Measurements from ENCODE around the gene CCDC194. TPM values are rescaled to one million over a fixed set of nuclear protein-coding genes. Genes with fewer than 3 reads are reported as not detected.
A peak's percentile ranks its signal among the peaks of the same experiment; 100 is the strongest.

Gene CCDC194, protein sequence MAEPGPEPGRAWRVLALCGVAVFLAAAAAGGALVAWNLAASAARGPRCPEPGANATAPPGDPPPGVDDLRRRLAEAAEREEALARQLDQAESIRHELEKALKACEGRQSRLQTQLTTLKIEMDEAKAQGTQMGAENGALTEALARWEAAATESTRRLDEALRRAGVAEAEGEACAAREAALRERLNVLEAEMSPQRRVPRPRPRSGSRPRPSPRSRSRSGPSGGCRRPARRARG
- polyA plus RNA-seq (2012; ENCODE audit: insufficient read depth, insufficient read length), result not detected

GRCh38 chr19:17393914-17394313, at the start of gene CCDC194:
Gene CCDC194 (minus strand): TSS chr19:17394196. CDS start chr19:17394158, 38 bp downstream.
- no peak for DNase-seq (ENCODE audit: low read depth, low spot score)
- H3K4me3 ChIP-seq (ENCODE audit: low read length), result peak within 1 kb of the TSS; percentile 43

GRCh38 chr19:17441241-17442021, 47.4 kb upstream of the CCDC194 start:
- no peak overlapping the region for H3K4me3 ChIP-seq (ENCODE audit: low read length)
- DNase-seq (ENCODE audit: low read depth, low spot score), result peak; percentile 61

DNA sequence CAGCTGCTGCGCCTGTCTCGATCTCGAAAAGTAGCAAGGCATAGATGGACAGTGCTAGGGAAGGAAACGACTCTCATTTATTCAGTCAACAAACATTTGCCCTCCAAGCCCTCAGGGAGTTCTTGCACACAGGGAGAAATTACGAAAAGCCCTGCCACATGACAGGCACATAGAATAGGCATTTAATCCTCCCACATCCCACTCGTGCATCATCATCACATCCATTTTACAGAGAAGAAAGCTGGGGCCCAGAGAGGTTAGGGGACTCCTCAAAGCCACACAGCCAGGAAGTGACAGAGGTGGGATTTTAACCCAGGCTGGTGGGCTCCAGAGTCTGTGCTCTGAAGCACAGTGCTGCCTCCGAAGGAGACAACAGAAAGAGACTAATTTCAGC, 42.9 kb upstream of the CCDC194 start:
- no peak for DNase-seq (ENCODE audit: low read depth, low spot score)
- H3K4me3 ChIP-seq (ENCODE audit: low read length), result no peak overlapping the region

DNA sequence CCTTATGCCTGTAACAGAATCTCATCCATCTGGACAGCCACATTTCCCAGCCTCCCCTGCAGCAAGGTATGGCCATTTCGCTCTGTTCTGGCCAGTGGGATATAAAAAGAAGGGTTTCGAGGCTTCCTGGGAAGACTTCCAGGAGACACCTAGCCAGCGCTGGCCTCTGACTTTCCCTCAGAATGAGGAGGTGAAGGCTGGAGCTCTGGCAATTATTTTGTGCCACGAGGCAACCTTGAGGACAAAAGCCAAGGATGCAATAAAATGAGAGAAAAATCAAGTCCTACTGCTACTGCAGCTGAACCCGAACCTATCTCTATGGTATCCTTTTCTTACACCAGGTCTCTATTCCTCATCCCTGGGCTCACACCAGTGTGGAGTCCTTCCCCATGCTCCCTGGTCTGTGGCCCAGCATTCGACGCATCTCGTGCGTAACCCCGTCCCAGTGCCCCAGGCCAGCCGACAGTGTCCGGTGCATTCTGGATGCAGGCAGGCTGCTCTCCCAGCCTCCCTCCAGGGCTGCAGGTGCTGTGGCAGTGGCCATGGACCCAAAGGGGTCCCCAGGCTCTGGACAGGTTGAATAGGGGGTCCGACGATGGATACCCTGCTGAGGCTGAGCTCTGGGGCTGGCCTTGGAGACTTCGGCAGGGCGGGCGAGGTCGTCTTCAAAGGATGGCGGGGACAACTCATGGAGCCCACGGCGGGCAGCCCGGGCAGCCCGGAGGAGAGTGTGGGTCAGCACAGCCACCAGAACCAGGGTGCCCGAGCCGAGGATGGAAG, 42.3 kb upstream of the CCDC194 start:
- no peak overlapping the region for H3K4me3 ChIP-seq (ENCODE audit: low read length)
- no peak for DNase-seq (ENCODE audit: low read depth, low spot score)

DNA sequence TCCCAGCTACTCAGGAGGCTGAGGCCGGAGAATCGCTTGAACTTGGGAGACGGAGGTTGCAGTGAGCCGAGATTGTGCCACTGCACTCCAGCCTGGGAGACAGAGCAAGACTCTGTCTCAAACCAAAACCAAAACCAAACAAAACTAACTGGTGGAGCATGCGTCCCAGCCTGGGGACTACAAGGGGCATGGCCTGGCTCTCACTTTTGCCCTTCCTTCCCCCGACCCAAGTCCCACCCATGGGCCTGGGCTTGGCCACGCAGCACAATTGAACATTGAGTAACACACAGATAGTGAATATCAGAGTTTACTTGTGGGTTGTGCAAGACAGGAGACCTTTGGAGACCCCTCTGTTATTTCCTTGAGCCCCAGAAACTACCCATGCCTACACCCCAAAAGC, 41.2 kb upstream of the CCDC194 start:
- no peak for DNase-seq (ENCODE audit: low read depth, low spot score)
- no peak overlapping the region for H3K4me3 ChIP-seq (ENCODE audit: low read length)

- no peak for DNase-seq (ENCODE audit: low read depth, low spot score)
- H3K4me3 ChIP-seq (ENCODE audit: low read length), result no peak overlapping the region
Observed at GRCh38 chr19:17431417-17431816, 37.4 kb upstream of the CCDC194 start.

DNA sequence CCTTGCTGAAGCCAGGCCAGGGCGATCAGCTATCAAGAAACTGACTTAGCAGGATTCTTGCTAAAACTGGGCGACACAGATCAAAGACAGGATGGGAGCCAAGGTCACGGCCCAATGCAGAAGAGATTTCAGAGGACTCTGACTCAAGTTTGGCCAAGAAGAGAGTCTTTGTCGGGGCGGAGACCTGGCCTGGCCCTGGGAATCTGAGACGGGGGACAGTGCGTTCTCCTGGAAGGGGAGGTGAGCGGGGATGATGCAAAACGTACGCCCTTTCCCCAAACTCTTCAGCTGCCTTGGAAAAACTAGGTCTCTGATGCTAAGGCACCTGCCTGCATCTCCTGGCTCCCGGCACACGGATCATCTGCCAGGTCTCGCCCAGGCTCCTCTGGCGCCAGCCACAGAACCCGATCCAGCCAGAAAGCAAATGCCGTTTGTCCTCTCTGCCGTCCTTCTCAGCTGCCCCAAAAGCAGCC, 35.7 kb upstream of the CCDC194 start:
- no peak for DNase-seq (ENCODE audit: low read depth, low spot score)
- H3K4me3 ChIP-seq (ENCODE audit: low read length), result no peak overlapping the region

GRCh38 chr19:17424743-17425365, 30.9 kb upstream of the CCDC194 start:
- DNase-seq (ENCODE audit: low read depth, low spot score), result peak; percentile 37
- H3K4me3 ChIP-seq (ENCODE audit: low read length), result no peak overlapping the region

GRCh38 chr19:17423429-17424208, 29.6 kb upstream of the CCDC194 start:
- no peak for DNase-seq (ENCODE audit: low read depth, low spot score)
- H3K4me3 ChIP-seq (ENCODE audit: low read length), result no peak overlapping the region

GRCh38 chr19:17421942-17422341, 27.9 kb upstream of the CCDC194 start:
- DNase-seq (ENCODE audit: low read depth, low spot score), result no peak
- no peak overlapping the region for H3K4me3 ChIP-seq (ENCODE audit: low read length)

DNA sequence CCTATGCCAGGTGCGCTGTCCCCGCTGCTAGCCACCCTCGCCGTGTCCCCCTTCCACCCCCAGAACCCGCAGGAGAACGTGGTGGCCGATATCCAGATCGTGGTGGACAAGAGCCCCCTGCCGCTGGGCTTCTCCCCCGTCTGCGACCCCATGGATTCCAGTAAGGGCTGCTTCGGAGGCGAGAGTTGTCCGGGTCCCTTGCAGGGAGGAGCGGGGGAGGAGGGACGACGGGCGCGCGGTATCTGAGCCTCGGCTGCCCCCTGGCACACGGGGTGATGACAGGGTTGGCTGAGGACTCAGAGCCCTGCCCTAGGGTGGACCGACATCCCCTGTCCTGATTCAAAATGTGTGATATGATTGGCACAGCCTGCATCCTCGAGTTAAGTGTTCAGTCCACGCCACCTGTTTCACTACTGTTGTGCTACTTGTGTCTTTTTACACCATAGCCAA, 26.5 kb upstream of the CCDC194 start:
- DNase-seq (ENCODE audit: low read depth, low spot score), result no peak
- peak overlapping the region; percentile 95 for H3K4me3 ChIP-seq (ENCODE audit: low read length)

DNA sequence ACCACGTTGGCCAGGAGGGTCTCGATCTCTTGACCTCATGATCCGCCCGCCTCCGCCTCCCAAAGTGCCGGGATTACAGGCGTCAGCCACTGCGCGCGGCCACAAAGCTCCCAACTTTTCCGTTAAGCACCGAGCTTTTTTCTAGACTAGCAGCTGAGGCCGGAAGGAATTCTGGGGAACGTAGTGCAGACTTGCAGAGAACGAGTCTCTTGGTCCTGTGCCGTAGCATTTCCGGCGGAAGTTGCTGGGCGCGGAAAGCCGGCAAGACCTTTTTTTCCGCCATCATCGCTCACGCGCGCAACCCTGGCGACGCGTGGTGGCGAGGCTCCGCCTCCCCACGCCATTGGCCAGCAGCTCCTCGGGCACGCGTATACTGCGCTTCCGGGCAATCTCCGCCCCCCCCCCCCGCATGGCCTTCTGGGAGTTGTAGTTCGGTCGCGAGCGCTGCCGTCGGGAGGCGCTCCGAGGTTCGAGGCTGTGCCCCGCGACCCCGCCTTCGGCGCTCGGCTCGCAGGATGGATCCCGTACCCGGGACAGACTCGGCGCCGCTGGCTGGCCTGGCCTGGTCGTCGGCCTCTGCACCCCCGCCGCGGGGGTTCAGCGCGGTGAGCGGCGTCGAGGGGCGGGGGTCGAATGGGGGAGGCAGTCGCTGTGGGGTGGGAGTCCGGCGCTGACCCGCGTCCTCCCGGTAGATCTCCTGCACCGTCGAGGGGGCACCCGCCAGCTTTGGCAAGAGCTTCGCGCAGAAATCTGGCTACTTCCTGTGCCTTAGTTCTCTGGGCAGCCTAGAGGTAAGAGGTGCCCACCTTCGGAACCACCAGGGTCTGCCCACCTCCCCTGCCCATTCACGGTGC, 25.9 kb upstream of the CCDC194 start, which contains the start of gene MVB12A:
TSS of gene MVB12A (plus strand) at position 427 of the 854 bp plus-strand sequence. CDS start at position 516, 89 bp downstream.
- H3K4me3 ChIP-seq (ENCODE audit: low read length), result peak within 1 kb of the TSS; percentile 95
- peak; percentile 98 for DNase-seq (ENCODE audit: low read depth, low spot score)

DNA sequence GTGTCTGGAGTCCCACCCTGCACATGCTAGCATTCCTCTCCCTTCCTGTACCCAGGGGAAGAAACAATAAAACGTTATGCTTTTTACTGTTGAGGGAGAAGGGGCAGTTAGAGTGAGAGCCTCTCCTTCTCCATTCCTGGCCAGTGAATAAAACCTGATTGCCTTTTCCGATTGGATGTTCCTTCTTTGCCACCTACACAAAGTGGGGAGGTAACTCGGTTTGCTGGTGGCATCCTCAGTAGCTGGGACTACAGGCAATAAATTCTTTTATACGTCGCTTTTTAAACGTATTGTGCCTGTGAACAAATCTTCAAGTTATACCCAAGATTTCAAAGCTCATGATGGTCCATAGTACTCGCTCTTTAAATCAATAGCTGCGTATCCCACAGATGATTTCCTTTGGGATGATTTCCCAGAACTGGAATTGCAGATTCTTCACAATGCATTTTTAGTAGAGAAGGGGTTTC, 25.2 kb upstream of the CCDC194 start:
- H3K4me3 ChIP-seq (ENCODE audit: low read length), result peak overlapping the region; percentile 95
- DNase-seq (ENCODE audit: low read depth, low spot score), result no peak

DNA sequence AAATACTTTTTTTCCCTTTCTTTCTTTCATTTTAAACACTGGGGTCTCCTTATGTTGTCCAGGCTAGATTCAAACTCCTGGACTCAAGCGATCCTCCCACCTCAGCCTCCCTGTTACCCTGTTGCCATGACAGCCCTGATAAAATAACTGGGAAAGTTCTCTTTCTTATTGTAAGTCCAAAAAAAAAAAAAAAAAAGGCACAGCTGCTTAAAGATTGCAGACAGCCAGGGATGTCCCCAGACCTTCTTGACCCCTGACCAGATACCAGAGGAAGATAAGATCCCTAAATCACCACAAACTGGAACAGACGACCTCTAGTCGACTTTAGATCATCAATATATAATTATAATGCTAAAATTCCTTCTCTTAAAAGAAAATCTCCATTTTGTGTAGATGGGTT, 24.7 kb upstream of the CCDC194 start:
- H3K4me3 ChIP-seq (ENCODE audit: low read length), result peak overlapping the region; percentile 95
- no peak for DNase-seq (ENCODE audit: low read depth, low spot score)

- DNase-seq (ENCODE audit: low read depth, low spot score), result no peak
- no peak overlapping the region for H3K4me3 ChIP-seq (ENCODE audit: low read length)
Observed at GRCh38 chr19:17415121-17415520, 21.1 kb upstream of the CCDC194 start.

DNA sequence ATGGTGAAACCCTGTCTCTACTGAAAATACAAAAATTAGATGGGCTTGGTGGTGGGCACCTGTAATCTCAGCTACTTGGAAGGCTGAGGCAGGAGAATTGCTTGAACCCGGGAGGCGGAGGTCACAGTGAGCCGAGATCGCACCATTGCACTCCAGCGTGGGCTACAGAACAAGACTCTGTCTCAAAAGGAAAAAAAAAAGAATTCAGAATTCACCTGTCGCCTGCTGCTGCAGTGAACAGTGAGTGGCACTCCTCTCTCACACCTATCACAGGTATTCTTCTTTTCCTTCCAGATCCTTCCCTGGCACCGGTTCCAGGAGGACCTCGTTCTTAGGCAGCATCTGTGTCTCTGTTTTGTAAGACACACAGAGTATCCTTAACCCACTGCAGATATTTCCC, 20.1 kb upstream of the CCDC194 start:
- DNase-seq (ENCODE audit: low read depth, low spot score), result no peak
- H3K4me3 ChIP-seq (ENCODE audit: low read length), result no peak overlapping the region

DNA sequence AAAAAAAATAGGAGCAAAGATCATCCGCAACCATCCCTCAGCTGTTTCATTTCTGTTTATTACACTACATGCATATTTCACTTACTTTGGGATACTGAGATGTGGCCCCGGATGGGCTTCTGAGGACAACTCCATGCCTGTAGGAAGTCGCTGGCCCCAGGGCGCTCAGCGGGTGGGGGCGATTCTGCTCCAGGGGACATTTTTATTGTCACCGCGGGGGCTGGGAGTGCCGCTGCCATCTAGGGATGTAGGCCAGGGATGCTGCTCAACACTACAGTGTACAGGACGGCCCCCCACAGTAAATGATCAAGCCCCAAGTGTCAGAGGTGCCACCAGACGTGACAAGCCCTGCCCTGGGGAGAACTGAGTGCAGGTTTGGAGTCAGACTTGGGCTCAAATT, 17.8 kb upstream of the CCDC194 start:
- no peak for DNase-seq (ENCODE audit: low read depth, low spot score)
- H3K4me3 ChIP-seq (ENCODE audit: low read length), result no peak overlapping the region

Data from Jurkat, Clone E6-1 (cell line).